NCI-H526 (cell line): ENCODE results near the gene PRKG1.

ENCODE experiments used
- DNase-seq, 2 experiments: peaks; one replicate each; lab custom pipeline; 2025; lab: John Stamatoyannopoulos, UW

PRKG1 gene

DNA sequence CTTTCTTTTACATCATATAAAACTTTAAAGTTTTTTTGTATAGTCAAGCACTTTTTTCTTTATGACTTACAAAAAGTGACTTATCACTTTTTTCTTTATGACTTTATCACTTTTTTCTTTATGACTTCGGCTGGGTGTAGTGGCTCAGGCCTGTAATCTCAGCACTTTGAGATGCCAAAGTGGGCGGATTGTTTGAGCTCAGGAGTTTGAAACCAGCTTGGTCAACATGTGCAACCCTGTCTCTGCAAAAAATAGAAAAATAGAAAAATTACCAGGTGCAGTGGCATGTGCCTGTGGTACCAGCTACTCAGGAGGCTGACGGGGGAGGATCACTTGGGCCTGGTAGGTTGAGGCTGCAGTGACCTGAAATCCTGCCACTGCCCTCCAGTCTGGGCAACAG is 733.9 kb downstream of the PRKG1 start:
- DNase-seq = no peak

DNA sequence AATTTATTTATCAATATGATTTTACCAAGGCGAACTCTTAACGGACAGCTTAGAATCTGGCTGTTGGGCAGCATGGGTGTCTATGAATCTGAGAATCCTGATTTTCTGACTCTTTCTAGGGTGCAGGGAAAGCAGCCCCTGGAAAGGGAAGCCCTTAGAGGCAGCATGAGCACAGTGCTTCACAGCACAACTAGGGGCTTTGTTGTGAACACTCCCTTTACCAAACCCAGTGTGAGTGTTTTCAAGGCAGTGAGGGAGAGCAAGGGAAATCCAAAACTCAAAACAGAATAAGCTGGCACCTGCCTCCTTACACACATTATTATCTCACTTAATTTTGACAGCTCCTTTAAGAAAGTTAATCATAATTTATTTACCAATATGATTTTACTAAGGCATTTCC is 741.4 kb downstream of the PRKG1 start:
- no peak for DNase-seq

DNA sequence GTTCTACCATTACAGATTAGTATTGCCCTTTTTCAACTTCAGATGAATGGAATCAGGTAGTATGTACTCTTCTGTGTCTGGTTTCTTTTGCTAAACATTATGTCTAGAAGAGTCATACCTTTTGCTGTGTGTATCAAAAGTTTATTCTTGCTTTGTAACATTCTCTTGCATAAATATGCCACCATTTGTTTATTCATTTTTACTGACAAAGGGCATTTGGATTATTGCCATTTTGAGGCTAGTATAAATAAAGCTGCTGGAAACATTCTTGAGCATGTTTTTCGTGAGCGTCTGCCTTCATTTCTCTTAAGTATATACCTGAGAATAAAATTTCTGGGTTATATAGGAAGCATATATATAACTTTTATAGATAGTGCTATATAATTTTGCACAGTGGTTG is 746.8 kb downstream of the PRKG1 start:
- DNase-seq = no peak

DNA sequence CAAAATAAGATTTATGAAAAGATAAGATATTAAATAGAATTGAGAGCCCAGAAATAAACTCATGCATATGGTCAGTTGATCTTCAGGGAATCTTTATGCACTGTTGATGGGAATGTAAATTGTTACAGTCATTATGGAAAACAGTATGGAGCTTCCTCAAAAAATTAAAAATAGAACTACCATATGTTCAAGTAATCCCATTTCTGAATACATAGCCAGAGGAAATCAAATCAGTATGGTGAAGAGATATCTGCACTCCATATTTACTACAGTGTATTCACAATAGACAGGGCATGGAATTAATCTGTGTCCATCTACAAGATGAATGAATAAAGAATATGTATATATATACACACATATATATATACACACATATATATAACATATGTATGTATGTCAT is 747.5 kb downstream of the PRKG1 start:
- DNase-seq = no peak

DNA sequence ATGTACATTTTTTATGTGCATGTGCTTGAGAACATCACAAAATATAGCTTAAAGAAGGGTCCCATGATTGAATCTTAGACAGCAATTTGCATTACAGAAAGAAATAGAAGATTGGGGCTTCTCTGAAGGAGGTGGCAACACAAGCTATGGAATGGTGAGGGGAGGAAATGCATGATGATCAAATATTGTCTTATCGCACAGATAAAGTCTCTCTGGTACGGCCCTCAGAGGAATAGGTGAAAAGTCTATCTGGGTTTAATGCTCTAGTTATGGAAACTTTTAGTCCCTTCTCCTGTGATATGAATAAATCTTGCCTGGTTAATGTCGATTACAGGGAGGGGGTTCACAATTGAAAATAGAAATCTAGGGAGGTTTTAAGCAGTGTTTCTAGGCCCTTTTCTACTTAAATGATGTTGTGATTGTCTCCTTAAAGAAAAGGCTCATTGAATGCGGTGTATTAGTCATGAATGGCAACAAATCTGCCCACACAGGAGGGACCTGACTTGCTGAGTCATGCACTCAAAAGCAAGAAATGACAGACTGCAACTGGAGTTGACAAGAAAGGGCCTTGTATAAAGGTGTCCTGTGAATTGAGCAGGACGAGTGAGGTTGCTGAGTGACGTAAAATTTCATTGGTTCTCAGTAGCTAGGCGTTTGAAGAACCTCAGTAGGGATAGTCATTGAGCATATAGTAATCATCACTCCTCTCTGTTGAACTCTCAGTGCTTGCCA is 758.5 kb downstream of the PRKG1 start:
- no peak for DNase-seq

DNA sequence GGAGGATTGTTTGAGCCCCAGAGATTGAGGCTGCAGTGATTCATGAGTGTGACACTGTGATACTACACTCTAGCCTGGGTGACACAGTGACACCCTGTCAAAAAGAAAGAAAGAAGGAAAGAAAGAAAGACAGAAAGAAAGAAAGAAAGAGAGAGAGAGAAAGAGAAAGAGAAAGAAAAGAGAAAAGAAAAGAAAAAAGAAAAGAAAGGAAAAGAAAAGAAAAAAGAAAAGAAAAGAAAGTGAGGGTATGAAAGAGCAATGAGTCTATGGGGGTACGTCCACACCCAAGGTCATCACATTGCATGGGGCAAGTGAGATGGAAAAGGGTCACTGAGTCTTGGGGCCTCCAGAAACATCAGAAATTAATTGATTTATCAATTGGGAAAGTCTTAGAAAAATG is 760.3 kb downstream of the PRKG1 start:
- DNase-seq = no peak

DNA sequence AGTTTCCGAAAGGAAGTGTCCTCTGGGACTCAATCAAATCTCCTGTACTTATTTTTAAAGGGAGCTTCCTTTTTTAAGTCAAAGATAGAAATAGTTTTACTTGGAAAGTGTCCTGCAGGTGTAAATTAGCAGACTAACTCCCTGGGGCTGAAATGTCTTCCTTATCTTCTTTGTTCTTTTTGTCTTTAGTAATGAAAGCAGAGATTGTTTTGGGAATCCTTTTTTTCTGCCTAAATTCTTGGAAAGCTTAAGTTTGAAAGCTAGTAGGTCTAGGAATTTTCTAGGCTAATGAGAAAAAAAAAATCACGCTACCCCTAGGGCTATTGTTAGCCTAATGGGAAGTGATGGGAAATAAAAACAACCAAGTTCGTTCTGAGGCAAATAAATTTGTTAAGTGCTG is 764.2 kb downstream of the PRKG1 start:
- no peak for DNase-seq

DNA sequence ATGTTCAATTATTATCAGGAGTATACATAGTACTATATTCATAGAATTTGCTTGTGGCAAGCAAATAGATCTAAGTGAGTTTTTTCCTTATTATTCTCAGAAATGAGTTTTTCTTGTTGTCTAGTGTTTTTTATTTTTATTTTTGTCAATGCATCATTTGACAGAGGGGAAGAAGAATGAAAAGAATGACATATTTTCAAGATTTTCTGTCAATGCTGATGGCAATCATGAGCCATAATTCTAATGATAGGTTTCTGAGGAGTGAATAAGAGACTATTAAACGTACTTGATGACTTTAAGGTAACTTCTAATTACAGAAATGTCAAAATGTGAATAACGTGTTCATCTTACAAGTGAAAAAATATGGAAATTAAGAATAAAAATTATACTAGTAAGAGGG is 769.7 kb downstream of the PRKG1 start:
- no peak for DNase-seq

DNA sequence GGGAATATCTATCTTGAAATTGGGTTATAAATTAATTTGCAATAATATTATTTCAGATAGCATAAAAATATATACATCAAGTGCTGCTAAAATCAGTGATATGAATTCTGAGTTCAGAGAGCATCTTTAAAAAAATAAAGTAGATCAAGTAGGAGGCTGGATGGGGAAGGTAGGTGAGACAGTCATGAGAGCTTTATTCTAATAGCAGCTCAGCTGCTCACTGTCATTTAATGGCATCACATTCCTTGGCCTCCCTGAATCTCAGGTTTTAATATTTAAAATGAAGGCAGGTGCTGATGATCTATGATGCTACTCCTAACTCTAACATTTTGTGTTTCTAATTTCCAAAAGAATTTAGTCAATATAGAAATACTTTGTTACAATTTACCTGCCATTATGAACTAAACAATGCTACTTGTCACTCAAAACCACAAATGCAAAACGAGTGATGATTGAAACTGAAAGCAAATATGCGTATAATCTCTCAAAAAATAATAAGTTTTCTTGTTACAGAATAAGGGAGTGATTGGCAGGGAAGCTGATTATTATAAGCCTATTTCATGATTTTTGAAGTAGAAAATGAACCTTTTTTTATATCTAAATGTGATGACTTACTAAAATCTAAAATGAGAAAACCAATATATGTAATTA is 772.7 kb downstream of the PRKG1 start:
- DNase-seq = no peak

DNA sequence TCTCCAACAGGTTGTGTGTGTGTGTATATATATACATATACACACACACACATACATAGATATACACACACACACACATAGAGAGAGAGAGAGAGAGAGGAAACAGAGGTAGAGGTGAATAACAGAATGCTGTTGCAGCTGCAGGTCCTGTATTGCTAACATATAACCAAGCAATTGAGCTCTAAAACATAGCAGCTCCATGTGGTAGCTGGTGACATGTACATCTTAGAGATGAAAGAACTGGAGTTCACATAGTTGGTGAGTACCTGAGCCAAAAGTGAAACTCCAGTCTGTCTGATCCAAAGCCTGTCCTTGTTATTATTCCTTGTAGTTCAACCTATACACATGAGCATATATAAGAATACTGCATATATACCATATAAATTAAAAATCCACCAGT is 778.0 kb downstream of the PRKG1 start:
- no peak for DNase-seq

DNA sequence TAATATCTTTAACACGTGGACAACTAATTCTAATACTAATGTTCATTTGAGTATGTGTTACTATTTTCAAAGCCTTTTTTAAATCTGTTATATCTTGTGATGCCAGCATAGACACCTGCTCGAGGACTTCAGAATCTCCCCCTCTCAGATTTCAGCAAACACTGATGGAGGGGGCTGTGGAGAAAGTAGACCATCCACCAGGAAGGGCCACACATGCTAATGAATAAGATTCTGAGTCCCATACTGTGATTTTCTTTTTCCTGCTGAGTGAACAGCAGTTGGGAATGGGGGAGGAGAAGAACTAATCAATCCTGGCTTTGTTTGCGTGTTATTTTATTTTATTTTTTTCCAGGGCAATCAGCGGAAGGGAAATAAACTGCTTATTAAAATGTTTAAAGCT is 783.0 kb downstream of the PRKG1 start:
- no peak for DNase-seq

DNA sequence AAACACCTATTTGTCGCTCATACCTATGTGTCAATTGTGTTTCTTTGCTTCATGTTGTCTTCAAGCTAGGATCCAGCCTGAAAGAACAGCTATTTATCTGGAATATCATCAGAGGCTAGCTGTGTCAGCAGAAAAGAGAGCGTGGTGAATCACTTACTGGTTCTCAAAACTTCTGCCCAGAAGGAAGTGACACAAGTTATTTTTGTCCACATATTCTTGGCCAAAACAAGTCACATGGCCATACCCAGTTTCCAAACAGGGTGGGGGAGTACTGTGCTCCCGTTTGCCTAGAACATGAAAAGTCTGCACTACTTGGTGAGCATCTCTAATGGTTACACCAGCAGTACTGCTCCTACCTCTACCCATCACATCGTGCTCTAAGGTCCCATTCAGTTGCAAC is 786.0 kb downstream of the PRKG1 start:
- no peak for DNase-seq

DNA sequence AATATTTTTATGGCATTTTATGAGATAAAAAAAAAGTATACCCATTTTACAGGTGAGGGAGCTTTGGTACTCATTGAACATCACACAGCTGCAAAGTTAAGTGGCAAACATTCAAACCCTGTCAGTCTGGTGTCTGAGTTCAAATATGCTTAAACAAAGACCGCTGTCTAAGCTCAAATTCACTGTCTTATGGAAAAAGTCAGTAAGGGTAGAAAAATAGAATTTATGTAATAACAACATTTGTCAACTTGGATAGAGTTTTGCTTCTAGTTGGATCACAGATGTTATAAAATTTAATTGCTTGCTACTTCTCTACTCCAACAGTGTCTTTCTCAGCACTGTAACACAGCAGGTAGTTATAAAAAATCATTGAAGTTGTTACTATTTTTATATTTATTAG is 786.8 kb downstream of the PRKG1 start:
- no peak for DNase-seq

DNA sequence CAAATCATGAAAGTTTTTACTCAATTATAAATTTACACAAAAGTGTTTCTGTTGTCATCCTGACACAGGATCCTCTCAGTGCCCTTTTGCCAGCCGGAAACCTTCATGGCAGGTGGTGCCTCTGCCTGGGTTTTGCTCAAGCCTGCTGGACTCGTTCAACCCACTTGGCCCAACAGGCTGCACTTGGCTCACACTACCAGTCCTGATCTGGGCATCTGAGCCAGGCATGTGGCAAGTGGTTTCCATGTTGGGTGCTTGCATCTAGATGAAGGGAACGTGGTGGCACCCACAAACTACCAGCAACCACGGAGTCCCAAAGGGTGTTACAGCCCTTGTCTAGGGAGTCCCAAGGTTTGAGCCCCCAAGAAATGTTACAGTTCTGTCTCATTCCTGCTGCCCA is 787.4 kb downstream of the PRKG1 start:
- no peak for DNase-seq

DNA sequence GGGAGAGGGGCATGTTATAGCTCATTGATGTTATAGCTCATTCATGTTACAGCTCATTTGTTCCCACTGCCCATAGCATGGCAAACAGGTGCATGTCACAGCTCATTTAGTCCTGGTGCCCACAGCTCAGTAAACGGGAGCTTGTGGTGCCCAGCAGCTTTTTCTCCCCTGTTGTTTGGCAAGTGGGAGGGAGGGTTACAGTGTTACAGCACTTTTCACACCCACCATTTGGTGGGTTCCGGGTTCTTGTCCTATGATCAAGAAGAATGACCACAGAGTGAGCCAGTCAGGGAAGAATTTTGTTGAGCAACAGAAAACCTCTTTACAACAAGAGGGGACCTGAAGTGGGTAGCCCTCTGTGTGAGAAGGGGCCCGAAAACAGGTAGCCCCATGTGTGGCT is 787.9 kb downstream of the PRKG1 start:
- DNase-seq = no peak

DNA sequence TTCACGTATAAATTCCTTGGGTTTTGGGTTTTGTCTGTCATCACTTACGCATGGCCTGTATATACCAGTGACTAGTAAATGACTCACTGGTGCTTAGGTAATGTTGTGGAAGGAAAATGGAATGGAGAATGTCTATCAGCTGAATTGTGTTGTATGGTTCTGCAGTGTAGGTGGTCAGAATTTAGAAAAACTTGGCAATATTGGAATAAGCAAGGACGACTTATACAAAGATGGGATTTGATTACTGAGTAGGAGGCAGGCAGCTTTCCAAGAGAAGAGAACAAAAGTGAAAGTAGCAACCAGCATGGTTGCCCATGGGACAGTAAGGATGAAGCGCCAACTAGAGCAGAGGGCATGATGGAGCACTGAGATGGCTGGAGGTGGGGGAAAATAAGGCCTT is 793.7 kb downstream of the PRKG1 start:
- no peak for DNase-seq

DNA sequence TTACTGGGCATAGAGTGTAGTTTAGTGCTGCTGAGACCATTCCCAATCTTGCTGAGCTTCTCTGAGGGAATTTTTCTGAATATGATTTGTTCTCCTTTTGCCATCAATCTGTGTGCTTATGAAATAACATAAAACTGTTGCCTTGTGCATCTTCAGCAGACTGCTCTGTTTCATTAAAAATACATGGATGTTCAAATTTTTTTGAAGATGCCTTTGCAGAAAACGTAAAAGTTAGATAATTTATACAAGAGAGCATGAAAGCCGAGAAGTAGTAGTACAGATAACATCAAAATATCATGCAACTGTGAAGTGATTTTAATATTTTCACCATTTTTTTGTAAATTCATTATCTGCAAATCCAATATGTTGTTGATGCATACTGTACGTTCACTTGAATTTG is 799.8 kb downstream of the PRKG1 start:
- DNase-seq = no peak

DNA sequence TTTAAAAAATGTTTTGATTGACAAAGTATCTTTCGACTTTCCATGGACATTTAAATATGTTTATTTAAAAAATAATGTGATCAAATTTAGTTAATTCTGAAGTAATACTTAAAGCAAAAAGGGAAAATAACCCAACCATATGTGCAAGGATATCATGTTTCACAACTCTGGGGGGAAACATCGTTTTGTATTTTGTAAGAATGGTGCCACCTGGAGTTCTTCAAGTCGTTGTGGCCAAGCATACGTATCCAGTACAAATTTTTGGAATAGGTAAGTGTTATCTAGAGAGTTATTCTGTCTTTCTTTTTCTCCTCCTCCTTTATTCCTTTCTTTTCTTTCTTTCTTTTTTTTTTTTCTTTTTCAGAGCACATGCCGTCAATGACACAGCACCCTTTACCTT is 801.3 kb downstream of the PRKG1 start:
- DNase-seq = no peak

DNA sequence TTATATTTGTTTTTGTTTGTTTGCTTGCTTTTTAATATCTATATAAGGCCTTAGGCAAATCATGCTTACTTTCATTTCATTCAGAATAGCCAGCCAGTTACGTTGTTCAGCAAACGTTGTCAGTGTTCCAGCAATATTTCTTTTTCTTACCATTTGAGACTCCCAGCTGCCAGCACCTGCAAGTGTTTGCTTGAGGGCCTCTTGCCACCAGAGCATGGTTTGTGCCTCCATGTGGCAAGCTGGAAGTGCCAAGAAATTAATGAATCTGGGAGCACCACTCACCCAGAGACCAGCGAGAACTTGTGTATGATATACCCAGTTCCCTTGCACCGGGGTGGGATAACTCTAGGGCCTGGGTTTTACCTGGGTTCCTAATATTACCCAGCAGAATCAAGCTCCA is 802.2 kb downstream of the PRKG1 start:
- no peak for DNase-seq

DNA sequence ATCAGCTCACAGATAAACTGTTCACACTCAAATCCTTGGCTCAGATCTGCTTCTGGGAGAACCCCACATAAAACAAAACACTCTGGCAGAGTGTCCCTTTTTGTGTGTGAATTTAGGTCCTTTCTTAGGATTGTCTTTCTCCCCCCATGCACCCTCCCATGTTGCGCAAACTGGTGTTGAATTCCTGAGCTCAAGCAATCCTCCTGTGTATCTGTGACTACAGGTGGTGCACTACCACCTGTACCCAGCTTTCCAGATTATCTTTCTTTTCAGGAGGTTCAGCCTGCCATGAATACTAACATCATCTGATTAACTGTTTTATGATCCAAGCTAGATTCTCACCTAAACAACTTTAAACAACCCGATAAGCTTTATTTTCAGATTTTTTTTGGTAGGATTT is 802.7 kb downstream of the PRKG1 start:
- no peak for DNase-seq

DNA sequence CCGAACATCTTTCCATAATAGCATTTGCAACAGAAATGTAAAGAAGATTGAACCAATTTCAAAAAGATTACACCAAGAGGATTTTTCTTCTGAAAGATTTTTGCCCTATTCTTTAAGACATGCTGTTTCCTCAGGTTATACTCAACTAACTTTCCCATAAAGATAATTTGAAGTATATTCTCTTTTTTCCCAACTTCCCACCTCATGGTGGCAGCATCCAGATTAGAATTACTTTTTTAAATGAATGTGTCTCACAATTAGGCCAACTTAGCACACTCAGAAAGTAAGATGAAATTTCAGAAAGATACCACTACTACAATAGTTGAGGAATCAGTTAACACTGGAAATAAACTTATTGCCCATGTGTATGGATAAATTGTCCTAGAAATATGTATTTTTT is 803.3 kb downstream of the PRKG1 start:
- no peak for DNase-seq

DNA sequence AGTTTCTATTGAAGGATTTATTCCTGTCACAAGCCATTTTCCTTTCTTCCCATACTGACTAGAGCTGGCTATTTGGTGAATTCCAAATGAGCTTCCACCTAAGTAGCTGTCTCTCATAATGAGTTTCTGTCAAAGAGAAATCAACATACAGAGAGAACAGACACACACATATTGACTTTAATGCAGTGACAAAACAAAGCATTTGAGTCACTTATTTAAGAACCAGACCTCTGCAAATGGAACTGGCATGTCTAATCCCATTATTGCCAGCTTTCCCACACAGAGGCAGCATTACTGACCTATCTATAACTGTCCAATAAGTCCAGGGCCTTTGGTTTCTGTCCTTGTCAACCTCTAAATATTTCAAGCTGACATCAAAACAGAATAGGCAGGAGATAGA is 804.4 kb downstream of the PRKG1 start:
- no peak for DNase-seq

DNA sequence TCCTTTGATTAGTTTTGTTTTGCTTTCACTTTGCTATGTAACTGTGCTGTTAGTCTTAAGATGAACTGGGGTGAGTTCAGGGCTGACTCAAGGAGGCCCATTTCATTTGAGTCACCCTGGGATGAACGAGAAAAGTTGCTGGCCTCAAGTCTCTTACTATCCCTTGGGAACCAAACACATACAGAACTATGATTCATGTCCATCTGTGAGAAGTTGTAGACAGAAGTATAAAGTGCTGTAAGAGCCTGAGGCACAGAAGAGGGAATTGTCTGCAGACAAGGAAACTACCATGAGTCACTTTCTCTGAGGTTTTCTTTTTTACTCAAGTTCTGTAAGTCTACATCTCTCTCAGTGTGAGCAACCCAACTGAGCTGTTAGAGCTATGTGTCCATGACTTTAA is 805.0 kb downstream of the PRKG1 start:
- no peak for DNase-seq

DNA sequence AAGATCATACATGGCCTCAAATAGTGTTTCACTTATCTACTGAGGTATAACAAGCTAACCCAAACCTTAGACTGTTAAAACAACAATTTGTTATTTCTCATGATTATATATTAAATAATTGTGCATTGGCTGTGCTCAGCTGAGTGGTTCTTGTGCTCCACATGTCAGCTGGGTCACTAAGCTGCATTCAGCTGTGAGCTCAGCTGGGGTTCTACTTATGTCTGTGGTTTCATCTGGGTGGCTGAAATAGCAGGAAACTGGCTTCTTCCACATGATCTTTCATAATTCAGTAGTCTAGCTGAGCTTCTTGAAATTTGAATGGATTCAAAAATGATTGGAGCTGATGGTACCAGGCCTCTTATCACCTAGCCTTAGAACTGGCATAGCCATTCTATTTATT is 806.9 kb downstream of the PRKG1 start:
- no peak for DNase-seq
